ENCODE measurements around the gene CCDC85A. TPM values are rescaled to one million over a fixed set of nuclear protein-coding genes. Genes with fewer than 3 reads are reported as not detected.

The CCDC85A gene
- polyA plus RNA-seq, 1 experiment = 4.2 TPM

- DNase-seq (ENCODE audit: low read depth) = no peak
- H3K4me3 ChIP-seq (ENCODE audit: low read depth, low read length) = no peak overlapping the region
- no peaks in the 10 kb centered on the region for H3K27me3 ChIP-seq (ENCODE audit: control insufficient read depth, insufficient read depth, low read length)
- ChIA-PET CTCF (no interaction called here), POLR2A (no interaction called here)
- H3K36me3 ChIP-seq (ENCODE audit: control insufficient read depth, insufficient read depth, low read length) = no peaks in the 10 kb centered on the region
- no peak for TF ChIP-seq CTCF (IDR thresholded peaks at IDR 0.05; ENCODE audit: insufficient read depth, low read depth, low read length)
Observed at GRCh38 chr2:56260415-56260814, 76.6 kb downstream of the CCDC85A start.

- no peak for TF ChIP-seq CTCF (IDR thresholded peaks at IDR 0.05; ENCODE audit: insufficient read depth, low read depth, low read length)
- POLR2A ChIA-PET = no interaction called here
- CTCF ChIA-PET = no interaction called here
- Histone ChIP-seq H3K4me3 (ENCODE audit: low read depth, low read length) (no peak overlapping the region), H3K36me3 (ENCODE audit: control insufficient read depth, insufficient read depth, low read length) (no peaks in the 10 kb centered on the region), H3K27me3 (ENCODE audit: control insufficient read depth, insufficient read depth, low read length) (no peaks in the 10 kb centered on the region)
- no peak for DNase-seq (ENCODE audit: low read depth)
Observed at GRCh38 chr2:56262241-56262640, 78.5 kb downstream of the CCDC85A start.

GRCh38 chr2:56263876-56264275, 80.1 kb downstream of the CCDC85A start:
- no peak for TF ChIP-seq CTCF (IDR thresholded peaks at IDR 0.05; ENCODE audit: insufficient read depth, low read depth, low read length)
- no peaks in the 10 kb centered on the region for H3K27me3 ChIP-seq (ENCODE audit: control insufficient read depth, insufficient read depth, low read length)
- no peak overlapping the region for H3K4me3 ChIP-seq (ENCODE audit: low read depth, low read length)
- H3K36me3 ChIP-seq (ENCODE audit: control insufficient read depth, insufficient read depth, low read length) = no peaks in the 10 kb centered on the region
- ChIA-PET POLR2A (interaction anchor here (0.6 kb wide), 1 partner anchor 982 kb away, joined by 3 read pairs; no protein-coding TSS in a partner anchor), CTCF (no interaction called here)
- no peak for DNase-seq (ENCODE audit: low read depth)

- no peak for DNase-seq (ENCODE audit: low read depth)
- no peak overlapping the region for H3K4me3 ChIP-seq (ENCODE audit: low read depth, low read length)
- CTCF ChIA-PET = interaction anchor here (2.1 kb wide), 1 partner anchor 83 kb away, joined by 4 read pairs; the partner anchor contains the start of gene CCDC85A
- peaks cover 1% of the 10 kb centered on the region; the same call in 1 of the 2 replicates for H3K36me3 ChIP-seq (ENCODE audit: control insufficient read depth, insufficient read depth, low read length)
- no peak for TF ChIP-seq CTCF (IDR thresholded peaks at IDR 0.05; ENCODE audit: insufficient read depth, low read depth, low read length)
- POLR2A ChIA-PET = no interaction called here
- no peaks in the 10 kb centered on the region for H3K27me3 ChIP-seq (ENCODE audit: control insufficient read depth, insufficient read depth, low read length)
Observed at GRCh38 chr2:56266761-56267414, 83.1 kb downstream of the CCDC85A start.

GRCh38 chr2:56267415-56267788, 83.6 kb downstream of the CCDC85A start:
- POLR2A ChIA-PET = no interaction called here
- no peak for TF ChIP-seq CTCF (IDR thresholded peaks at IDR 0.05; ENCODE audit: insufficient read depth, low read depth, low read length)
- DNase-seq (ENCODE audit: low read depth) = no peak
- Histone ChIP-seq H3K4me3 (ENCODE audit: low read depth, low read length) (no peak overlapping the region), H3K27me3 (ENCODE audit: control insufficient read depth, insufficient read depth, low read length) (no peaks in the 10 kb centered on the region), H3K36me3 (ENCODE audit: control insufficient read depth, insufficient read depth, low read length) (peaks cover 1% of the 10 kb centered on the region; the same call in 1 of the 2 replicates)
- CTCF ChIA-PET = interaction anchor here (2.1 kb wide), 1 partner anchor 84 kb away, joined by 4 read pairs; the partner anchor contains the start of gene CCDC85A

Data from BJ (cell line).